H1 (cell line): ENCODE data around the gene RNF44. TPM values are rescaled to one million over a fixed set of nuclear protein-coding genes. Genes with fewer than 3 reads are reported as not detected.

ENCODE experiments used
- CHD1 ChIP-seq: IDR thresholded peaks from 2 replicates; pipeline ENCODE4 v1.6.1; 2012; ENCODE audit warnings: low read depth, low read length, improper control_type of control experiment
- CREB1 ChIP-seq: IDR thresholded peaks from 2 replicates; pipeline ENCODE4 v1.6.1; 2012; ENCODE audit warnings: inconsistent platforms
- EP300 ChIP-seq, 2 experiments: IDR thresholded peaks; 1 replicate in 1 of 2; 2 replicates in 1 of 2; pipeline ENCODE4 v1.6.1; 2011 to 2012; ENCODE audit warnings: low read depth in 2 of 2, low read length in 2 of 2, mild to moderate bottlenecking in 2 of 2, borderline replicate concordance in 1 of 2, inconsistent platforms in 1 of 2, moderate library complexity in 1 of 2
- HDAC6 ChIP-seq: IDR thresholded peaks from one replicate; pipeline ENCODE4 v1.7.1; 2012; ENCODE audit warnings: low read depth, mild to moderate bottlenecking, inconsistent platforms, low read length, moderate library complexity
- NRF1 ChIP-seq: IDR thresholded peaks from 2 replicates; pipeline ENCODE4 v1.6.1; 2011; ENCODE audit warnings: mild to moderate bottlenecking, low read depth, low read length, improper control_type of control experiment
- POLR2AphosphoS5 ChIP-seq: IDR thresholded peaks from 2 replicates; pipeline ENCODE4 v1.6.1; 2011; ENCODE audit warnings: low read depth, low read length
- RFX5 ChIP-seq: IDR thresholded peaks from 2 replicates; pipeline ENCODE4 v1.6.1; 2011; ENCODE audit warnings: low read depth, low read length, improper control_type of control experiment, borderline replicate concordance
- SP2 ChIP-seq: IDR thresholded peaks from 2 replicates; pipeline ENCODE4 v1.6.1; 2012; ENCODE audit warnings: mild to moderate bottlenecking, low read length, inconsistent platforms
- SRF ChIP-seq: IDR thresholded peaks from 2 replicates; pipeline ENCODE4 v1.6.1; 2011; ENCODE audit warnings: mild to moderate bottlenecking, low read depth, low read length, moderate library complexity
- TAF7 ChIP-seq: optimal IDR thresholded peaks from 2 replicates; pipeline ENCODE3; 2011; ENCODE audit warnings: low read depth, mild to moderate bottlenecking, inconsistent platforms, low read length, moderate library complexity, borderline replicate concordance
- TCF12 ChIP-seq: IDR thresholded peaks from 2 replicates; pipeline ENCODE4 v1.6.1; 2011; ENCODE audit warnings: low read depth, mild to moderate bottlenecking, low read length
- polyA plus RNA-seq, 7 experiments: library from polyadenylated mRNA; depleted of rRNA in 3 of 7; stranded (reverse) in 5 of 7; unstranded in 2 of 7; fragments of >200 nt in 5 of 7; fragments of 200-250 nt in 2 of 7; gene quantifications; 1 replicate in 5 of 7; 2 replicates in 1 of 7; 4 replicates in 1 of 7; pipeline versions ENCODE4 v1.2.1 to v1.2.3, GENCODE V29; 2011 to 2013; ENCODE audit warnings: missing spikeins in 2 of 7, mixed read lengths in 2 of 7
- total RNA-seq: library from RNA; stranded (reverse); fragmentation: NEBNext Ultra II Directional; extraction: Animal tissue kit (Norgen Biotek cat#: 25700); gene quantifications from 2 replicates; pipeline ENCODE4 v1.2.1, GENCODE V29; 2021
- TF ChIP-seq, protein P1 (sequence below): fragments of 300-600 bp; sonication (generic); IDR thresholded peaks from 2 replicates; pipeline ENCODE4 v1.7.1; 2012; ENCODE audit warnings: low read length, moderate library complexity, mild to moderate bottlenecking, inconsistent platforms; ENCODE audit not compliant: insufficient replicate concordance
- TF ChIP-seq, protein P2 (sequence below): IDR thresholded peaks from 2 replicates; pipeline ENCODE4 v1.6.1; 2012; ENCODE audit warnings: inconsistent platforms

The RNF44 gene
- total and polyA plus RNA-seq, 2 of the 8 experiments (the other 6 are each of a cell fraction or from before 2014, with no cell fraction given) = 54.7 to 164 TPM

DNA sequence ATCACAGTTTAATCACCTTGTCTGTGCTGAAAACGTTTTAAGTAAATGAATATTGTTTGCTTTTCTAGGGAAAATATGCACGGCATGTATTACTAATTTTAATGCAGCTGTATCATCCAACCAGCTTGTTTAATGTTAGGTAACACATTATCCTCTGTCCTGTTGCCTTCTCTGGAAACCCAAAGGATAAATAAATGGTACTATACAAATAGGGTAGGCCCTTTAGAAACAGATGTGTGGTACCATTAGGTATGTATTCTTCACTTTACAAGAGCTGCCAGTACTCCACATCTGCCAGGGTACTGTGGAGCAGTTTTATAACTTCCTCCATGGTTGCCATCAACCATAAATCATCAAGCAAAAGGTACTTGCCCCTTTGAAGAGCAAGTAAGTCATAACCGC, 46.1 kb downstream of the RNF44 start (continued):
- TF ChIP-seq, protein P1, sequence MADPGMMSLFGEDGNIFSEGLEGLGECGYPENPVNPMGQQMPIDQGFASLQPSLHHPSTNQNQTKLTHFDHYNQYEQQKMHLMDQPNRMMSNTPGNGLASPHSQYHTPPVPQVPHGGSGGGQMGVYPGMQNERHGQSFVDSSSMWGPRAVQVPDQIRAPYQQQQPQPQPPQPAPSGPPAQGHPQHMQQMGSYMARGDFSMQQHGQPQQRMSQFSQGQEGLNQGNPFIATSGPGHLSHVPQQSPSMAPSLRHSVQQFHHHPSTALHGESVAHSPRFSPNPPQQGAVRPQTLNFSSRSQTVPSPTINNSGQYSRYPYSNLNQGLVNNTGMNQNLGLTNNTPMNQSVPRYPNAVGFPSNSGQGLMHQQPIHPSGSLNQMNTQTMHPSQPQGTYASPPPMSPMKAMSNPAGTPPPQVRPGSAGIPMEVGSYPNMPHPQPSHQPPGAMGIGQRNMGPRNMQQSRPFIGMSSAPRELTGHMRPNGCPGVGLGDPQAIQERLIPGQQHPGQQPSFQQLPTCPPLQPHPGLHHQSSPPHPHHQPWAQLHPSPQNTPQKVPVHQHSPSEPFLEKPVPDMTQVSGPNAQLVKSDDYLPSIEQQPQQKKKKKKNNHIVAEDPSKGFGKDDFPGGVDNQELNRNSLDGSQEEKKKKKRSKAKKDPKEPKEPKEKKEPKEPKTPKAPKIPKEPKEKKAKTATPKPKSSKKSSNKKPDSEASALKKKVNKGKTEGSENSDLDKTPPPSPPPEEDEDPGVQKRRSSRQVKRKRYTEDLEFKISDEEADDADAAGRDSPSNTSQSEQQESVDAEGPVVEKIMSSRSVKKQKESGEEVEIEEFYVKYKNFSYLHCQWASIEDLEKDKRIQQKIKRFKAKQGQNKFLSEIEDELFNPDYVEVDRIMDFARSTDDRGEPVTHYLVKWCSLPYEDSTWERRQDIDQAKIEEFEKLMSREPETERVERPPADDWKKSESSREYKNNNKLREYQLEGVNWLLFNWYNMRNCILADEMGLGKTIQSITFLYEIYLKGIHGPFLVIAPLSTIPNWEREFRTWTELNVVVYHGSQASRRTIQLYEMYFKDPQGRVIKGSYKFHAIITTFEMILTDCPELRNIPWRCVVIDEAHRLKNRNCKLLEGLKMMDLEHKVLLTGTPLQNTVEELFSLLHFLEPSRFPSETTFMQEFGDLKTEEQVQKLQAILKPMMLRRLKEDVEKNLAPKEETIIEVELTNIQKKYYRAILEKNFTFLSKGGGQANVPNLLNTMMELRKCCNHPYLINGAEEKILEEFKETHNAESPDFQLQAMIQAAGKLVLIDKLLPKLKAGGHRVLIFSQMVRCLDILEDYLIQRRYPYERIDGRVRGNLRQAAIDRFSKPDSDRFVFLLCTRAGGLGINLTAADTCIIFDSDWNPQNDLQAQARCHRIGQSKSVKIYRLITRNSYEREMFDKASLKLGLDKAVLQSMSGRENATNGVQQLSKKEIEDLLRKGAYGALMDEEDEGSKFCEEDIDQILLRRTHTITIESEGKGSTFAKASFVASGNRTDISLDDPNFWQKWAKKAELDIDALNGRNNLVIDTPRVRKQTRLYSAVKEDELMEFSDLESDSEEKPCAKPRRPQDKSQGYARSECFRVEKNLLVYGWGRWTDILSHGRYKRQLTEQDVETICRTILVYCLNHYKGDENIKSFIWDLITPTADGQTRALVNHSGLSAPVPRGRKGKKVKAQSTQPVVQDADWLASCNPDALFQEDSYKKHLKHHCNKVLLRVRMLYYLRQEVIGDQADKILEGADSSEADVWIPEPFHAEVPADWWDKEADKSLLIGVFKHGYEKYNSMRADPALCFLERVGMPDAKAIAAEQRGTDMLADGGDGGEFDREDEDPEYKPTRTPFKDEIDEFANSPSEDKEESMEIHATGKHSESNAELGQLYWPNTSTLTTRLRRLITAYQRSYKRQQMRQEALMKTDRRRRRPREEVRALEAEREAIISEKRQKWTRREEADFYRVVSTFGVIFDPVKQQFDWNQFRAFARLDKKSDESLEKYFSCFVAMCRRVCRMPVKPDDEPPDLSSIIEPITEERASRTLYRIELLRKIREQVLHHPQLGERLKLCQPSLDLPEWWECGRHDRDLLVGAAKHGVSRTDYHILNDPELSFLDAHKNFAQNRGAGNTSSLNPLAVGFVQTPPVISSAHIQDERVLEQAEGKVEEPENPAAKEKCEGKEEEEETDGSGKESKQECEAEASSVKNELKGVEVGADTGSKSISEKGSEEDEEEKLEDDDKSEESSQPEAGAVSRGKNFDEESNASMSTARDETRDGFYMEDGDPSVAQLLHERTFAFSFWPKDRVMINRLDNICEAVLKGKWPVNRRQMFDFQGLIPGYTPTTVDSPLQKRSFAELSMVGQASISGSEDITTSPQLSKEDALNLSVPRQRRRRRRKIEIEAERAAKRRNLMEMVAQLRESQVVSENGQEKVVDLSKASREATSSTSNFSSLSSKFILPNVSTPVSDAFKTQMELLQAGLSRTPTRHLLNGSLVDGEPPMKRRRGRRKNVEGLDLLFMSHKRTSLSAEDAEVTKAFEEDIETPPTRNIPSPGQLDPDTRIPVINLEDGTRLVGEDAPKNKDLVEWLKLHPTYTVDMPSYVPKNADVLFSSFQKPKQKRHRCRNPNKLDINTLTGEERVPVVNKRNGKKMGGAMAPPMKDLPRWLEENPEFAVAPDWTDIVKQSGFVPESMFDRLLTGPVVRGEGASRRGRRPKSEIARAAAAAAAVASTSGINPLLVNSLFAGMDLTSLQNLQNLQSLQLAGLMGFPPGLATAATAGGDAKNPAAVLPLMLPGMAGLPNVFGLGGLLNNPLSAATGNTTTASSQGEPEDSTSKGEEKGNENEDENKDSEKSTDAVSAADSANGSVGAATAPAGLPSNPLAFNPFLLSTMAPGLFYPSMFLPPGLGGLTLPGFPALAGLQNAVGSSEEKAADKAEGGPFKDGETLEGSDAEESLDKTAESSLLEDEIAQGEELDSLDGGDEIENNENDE = no peak
- TF ChIP-seq, protein P2, sequence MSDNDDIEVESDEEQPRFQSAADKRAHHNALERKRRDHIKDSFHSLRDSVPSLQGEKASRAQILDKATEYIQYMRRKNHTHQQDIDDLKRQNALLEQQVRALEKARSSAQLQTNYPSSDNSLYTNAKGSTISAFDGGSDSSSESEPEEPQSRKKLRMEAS = no peak
- TF ChIP-seq SP2 (no peak), RFX5 (no peak), POLR2AphosphoS5 (no peak), CHD1 (no peak), SRF (no peak), TCF12 (no peak), NRF1 (no peak), TAF7 (no peak), CREB1 (no peak), HDAC6 (no peak), EP300 (IDR thresholded peaks at IDR 0.05; ENCODE audit: borderline replicate concordance in 1 of 2, low read depth in 2 of 2, low read length in 2 of 2) (no peak)
